AG10803 (cell line): Measurements from ENCODE around the gene ABCA4.

ENCODE experiments used
- DNase-seq: peaks from one replicate; pipeline ENCODE4 v3.0.0; 2010; ENCODE audit warnings: low read depth
- H3K4me3 ChIP-seq: 2 replicates; pipeline ENCODE4 v1.5.1; 2011; ENCODE audit warnings: mild to moderate bottlenecking, low read length, control low read depth
- TF ChIP-seq, protein P1 (sequence below): conservative IDR thresholded peaks from 2 replicates; pipeline ENCODE4 v1.5.1; 2011; ENCODE audit warnings: mild to moderate bottlenecking, low read length, control low read depth, inconsistent platforms

Gene ABCA4

DNA sequence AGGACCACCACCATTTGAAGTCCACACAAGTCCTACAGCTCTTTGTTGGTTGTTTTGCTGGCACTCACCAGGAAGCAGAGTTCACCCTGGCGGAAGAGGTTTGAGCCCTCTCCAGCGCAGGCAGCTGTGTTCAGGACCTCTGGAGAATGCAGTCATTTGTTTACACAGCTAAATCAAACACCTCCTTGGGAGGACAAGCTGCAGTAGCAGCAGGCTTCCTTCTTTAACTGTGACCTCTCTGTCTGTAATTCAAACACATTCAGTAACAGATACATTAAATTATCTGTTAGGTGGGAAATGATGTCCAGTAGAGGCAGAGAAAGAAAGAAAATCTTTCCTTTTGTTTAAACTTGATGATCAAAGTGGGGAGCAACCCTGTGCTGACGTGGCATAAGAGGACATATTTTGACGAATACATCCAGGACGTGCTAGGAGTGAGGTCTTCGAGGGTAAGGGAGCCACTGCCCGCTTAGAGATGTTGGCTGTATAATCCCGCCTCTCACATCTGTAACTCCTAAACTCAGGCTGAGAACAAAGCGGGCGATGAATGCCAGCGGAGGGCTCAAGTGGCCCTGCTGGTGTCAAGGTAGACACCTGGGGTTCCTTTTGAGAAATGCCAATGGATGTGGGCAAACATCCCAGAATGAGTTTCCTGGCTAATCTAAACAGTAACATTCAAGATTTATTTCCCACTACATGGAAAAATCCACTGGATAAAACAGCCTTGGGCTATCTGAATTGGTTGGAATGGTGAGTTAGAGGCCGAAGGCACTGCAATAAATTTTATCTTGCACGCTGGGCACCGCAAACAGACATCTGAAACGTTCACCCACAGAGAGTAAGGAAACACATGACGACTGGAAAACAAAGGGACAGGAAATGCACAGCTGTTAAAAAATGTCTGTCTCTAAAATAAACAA is 51.7 kb downstream of the ABCA4 start:
- TF ChIP-seq, protein P1, sequence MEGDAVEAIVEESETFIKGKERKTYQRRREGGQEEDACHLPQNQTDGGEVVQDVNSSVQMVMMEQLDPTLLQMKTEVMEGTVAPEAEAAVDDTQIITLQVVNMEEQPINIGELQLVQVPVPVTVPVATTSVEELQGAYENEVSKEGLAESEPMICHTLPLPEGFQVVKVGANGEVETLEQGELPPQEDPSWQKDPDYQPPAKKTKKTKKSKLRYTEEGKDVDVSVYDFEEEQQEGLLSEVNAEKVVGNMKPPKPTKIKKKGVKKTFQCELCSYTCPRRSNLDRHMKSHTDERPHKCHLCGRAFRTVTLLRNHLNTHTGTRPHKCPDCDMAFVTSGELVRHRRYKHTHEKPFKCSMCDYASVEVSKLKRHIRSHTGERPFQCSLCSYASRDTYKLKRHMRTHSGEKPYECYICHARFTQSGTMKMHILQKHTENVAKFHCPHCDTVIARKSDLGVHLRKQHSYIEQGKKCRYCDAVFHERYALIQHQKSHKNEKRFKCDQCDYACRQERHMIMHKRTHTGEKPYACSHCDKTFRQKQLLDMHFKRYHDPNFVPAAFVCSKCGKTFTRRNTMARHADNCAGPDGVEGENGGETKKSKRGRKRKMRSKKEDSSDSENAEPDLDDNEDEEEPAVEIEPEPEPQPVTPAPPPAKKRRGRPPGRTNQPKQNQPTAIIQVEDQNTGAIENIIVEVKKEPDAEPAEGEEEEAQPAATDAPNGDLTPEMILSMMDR: no peak
- DNase-seq: no peak
- H3K4me3 ChIP-seq: no peak overlapping the region

DNA sequence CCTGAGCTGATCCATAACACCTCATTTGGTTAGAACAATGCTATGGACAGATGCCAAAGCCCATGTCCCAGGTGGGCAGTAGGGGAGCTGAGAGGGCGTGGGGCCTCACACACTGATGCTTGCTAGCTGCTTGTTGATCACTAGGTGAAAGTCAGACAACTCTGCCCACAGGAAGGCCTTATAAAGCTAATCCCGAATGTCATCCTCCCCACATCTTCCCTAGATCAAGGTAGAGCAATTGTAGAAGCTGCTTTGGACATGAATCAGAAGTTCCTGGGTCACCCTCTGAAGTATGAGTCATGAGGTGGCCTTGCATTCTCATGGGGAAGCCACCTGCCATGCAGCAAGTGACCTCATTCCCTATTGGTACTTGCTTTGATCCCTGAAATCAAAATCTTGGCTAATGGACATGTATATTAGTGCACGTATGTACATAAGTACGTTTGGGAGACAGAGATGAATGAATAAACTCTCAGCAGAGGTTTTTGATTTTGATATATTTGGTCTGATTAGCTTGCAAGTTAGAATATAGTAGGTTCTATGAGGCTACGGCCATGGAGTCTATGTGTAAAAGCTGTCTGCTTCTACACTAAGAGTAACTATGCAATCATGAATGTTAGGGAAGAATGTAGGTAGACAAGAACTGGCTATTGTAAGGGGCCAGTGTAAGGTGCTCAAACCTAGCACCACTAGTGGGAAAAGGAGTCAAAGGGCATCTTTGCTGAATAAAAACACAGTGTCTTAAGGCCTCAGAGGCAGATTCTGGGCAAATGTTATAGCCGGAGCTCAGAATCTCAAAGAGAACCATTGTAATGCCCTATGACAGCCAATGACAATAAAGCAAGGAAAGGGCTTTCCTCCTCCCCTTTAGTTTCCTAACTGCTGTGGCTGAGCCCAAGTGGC is 52.6 kb downstream of the ABCA4 start:
- TF ChIP-seq, protein P1: no peak
- no peak overlapping the region for H3K4me3 ChIP-seq
- DNase-seq: no peak

DNA sequence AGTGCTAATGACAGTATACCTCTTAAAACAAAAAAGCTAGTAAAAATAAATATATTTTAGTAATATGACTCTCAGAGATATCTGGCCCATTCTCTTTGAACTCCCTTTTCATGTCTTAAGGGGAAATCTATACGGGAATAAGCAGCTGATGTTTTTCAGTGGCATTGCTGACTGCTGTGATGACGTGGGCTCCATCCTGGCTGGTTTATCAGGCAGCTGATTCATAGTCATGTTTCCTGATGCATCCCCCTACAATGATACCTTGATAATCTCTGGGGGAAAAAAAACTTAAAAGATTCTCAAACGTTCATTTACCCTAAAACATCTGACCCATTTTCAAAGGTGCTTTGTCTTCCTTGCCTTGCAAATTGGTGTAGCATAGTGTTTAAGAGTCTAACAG is 53.8 kb downstream of the ABCA4 start:
- DNase-seq: no peak
- TF ChIP-seq, protein P1: no peak
- no peak overlapping the region for H3K4me3 ChIP-seq

DNA sequence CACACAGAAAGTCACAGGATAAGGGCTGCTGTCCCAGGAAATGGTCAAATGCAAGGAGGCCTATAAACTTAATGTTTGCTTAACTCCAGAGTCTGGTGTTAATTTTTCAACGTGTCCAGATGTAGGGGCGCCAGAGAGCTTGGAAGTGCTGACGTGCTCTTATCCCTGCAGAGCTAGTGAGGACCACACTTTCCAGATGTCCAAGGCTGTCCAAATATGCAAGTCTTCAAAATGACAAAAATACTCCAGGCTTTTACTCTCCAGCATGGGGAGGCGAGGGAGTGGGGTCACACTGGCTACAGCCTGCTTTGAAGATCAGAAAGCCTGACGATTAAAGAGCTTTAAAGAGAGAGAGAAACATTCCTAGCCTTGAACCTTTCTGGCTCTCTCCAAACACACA is 57.6 kb downstream of the ABCA4 start:
- TF ChIP-seq, protein P1: peak; percentile 62
- DNase-seq: peak; percentile 80
- H3K4me3 ChIP-seq: no peak overlapping the region

DNA sequence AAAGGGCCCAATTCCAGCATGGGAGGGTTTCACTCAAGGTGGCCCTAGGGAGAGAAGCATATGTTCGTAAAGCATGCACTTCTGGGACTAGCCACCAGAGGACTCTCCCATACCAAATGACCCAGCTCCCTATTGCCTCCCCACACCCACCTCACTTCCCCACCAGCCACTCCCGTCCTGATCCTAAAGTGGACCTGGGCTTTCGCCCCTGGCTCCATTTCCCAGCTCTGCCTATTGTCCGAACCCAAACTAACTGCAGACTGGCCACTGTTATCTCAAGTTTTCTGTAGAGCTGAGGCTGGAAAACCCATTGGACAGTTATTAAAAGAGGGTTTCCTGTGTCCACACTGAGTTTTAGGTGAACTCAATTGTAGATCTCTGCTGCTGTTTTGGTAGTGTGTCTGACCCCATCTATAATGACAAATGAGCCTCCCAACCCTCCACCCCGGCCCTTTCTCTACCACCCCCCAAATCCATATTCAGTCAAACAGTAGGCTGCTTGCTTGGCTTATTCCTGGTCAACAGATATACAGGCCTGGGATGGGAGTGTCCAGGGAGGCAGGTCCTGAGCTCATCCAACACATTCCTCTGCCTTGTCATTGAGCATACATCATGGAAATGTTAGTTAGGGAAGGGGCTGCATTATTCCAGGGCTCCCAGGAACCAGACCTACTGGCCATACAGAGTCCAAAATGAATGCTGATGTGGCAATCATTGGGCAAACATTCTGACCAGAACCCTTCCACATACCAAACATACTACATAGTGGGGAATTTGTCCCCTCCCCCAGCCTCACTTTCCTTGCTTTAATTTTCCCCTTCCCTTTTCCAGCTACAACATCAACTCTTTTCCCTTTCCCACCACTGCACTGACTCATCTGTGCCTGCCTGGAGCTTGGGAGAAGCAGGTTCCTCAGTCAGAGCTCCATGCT is 59.2 kb downstream of the ABCA4 start:
- H3K4me3 ChIP-seq: no peak overlapping the region
- DNase-seq: peak; percentile 93
- TF ChIP-seq, protein P1: peak; percentile 95

DNA sequence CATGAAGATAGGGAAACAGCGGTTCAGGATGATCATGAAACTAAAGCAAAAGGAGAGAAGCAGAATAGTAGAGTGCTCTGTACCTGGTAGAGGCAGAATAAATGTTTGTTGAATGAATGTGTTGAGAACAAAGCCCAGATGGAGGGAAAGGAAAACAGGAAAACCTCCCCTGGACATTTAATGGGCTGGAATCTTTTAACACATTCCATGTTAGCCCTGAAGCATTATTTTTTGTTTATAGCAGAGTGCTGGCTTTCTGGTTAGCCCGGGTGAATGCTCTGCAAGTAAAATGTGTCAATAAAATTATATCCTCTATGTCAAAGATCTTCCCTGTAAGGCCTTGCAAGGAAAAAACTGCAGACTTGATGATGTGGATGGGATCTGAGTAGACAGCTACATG is 60.2 kb downstream of the ABCA4 start:
- TF ChIP-seq, protein P1: no peak
- DNase-seq: no peak
- H3K4me3 ChIP-seq: no peak overlapping the region
